ENCODE measurements around the gene RAB1B.
"Not testable (repeated sequence)": the region's sequence is repeated elsewhere in the genome, so short reads cannot be mapped to it uniquely, and the experiment has no call there.

DNA sequence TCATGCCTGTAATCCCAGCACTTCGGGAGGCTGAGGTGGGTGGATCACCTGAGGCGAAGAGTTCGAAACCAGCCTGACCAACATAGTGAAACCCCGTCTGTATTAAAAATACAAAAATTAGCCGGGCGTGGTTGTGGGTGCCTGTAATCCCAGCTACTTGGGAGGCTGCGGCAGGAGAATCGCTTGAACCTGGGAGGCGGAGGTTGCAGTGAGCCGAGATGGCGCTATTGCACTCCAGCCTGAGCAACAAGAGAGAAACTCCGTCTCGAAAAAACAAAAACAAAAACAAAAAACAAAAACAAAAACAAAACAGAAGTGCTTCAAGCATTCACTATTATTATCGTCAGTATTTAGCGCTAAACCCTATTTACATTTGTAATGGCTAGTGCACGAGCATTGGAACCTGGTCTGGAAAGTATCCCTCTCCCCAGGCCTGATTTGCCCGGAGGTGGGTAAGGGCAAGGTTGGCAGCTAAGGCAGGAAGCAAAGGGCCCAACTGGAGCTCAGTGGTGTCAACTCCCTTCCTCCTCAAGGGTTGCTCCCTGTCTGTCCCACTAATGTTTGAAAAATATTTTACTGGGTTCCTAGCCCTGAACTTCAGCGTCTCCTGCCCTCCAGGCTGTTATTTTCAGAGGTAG, 42.5 kb downstream of the RAB1B start:
- TF ChIP-seq, protein P1, sequence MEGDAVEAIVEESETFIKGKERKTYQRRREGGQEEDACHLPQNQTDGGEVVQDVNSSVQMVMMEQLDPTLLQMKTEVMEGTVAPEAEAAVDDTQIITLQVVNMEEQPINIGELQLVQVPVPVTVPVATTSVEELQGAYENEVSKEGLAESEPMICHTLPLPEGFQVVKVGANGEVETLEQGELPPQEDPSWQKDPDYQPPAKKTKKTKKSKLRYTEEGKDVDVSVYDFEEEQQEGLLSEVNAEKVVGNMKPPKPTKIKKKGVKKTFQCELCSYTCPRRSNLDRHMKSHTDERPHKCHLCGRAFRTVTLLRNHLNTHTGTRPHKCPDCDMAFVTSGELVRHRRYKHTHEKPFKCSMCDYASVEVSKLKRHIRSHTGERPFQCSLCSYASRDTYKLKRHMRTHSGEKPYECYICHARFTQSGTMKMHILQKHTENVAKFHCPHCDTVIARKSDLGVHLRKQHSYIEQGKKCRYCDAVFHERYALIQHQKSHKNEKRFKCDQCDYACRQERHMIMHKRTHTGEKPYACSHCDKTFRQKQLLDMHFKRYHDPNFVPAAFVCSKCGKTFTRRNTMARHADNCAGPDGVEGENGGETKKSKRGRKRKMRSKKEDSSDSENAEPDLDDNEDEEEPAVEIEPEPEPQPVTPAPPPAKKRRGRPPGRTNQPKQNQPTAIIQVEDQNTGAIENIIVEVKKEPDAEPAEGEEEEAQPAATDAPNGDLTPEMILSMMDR (IDR thresholded peaks at IDR 0.05): not testable (repeated sequence)
- TF ChIP-seq POLR2A (IDR thresholded peaks at IDR 0.05; ENCODE audit: low read depth): not testable (repeated sequence)
